ENCODE measurements around the gene CIITA.

Gene CIITA

GRCh38 chr16:10978871-10979446, 102.0 kb downstream of the CIITA start:
- DNase-seq (ENCODE audit: low read depth in 2 of 2): no peak

GRCh38 chr16:10979717-10980601, 103.0 kb downstream of the CIITA start:
- no peak for DNase-seq (ENCODE audit: low read depth in 2 of 2)

GRCh38 chr16:10980813-10981212, 103.8 kb downstream of the CIITA start:
- DNase-seq (ENCODE audit: low read depth in 2 of 2): no peak

- DNase-seq (ENCODE audit: low read depth in 2 of 2): no peak
Measured at GRCh38 chr16:10981697-10982216, 104.8 kb downstream of the CIITA start.

- DNase-seq (ENCODE audit: low read depth in 2 of 2): no peak
Measured at GRCh38 chr16:10982465-10983150, 105.6 kb downstream of the CIITA start.

GRCh38 chr16:10983159-10983558, 106.2 kb downstream of the CIITA start:
- no peak for DNase-seq (ENCODE audit: low read depth in 2 of 2)

- no peak for DNase-seq (ENCODE audit: low read depth in 2 of 2)
Measured at GRCh38 chr16:10984509-10984908, 107.5 kb downstream of the CIITA start.
